Prostate gland (tissue), 2 donors: ENCODE measurements around the gene JAKMIP1. TPM values are rescaled to one million over a fixed set of nuclear protein-coding genes. Genes with fewer than 3 reads are reported as not detected.
"Not testable (repeated sequence)": the region's sequence is repeated elsewhere in the genome, so short reads cannot be mapped to it uniquely, and the experiment has no call there.

Source experiments
- DNase-seq: peaks from one replicate; pipeline ENCODE4 v3.0.0-alpha.2; 2019; ENCODE audit warnings: low spot score
- H3K27ac ChIP-seq, 2 donors: fragments of 200-600 bp; sonication (generic); 2 replicates each; pipeline ENCODE4 v1.5.1; 2017 to 2019
- H3K27me3 ChIP-seq: fragments of 200-600 bp; sonication (generic); replicated peaks from 2 replicates; pipeline ENCODE4 v1.5.1; 2019; ENCODE audit not compliant: insufficient read depth
- H3K36me3 ChIP-seq, 2 donors: fragments of 200-600 bp; sonication (generic); 1 replicate in 1 of 2; 2 replicates in 1 of 2; pipeline versions ENCODE4 v1.5.1 to v1.8.1; 2017 to 2019
- H3K4me1 ChIP-seq: fragments of 200-600 bp; sonication (generic); replicated peaks from 2 replicates; pipeline ENCODE4 v1.5.1; 2019
- H3K4me3 ChIP-seq, 2 donors: fragments of 200-600 bp; sonication (generic); 2 replicates each; pipeline ENCODE4 v1.5.1; 2017 to 2019
- H3K9me3 ChIP-seq: fragments of 200-600 bp; sonication (generic); 2 replicates; pipeline ENCODE4 v1.5.1; 2017
- CTCF ChIP-seq, 4 experiments: fragments of 200-600 bp in 2 of 4; fragments of 450-650 bp in 2 of 4; sonication (generic) in 2 of 4; IDR thresholded peaks; 1 replicate in 3 of 4; 2 replicates in 1 of 4; pipeline ENCODE4 v1.5.1; 2016 to 2019; ENCODE audit warnings: antibody characterized with exemption in 4 of 4, mild to moderate bottlenecking in 2 of 4, moderate library complexity in 2 of 4
- POLR2A ChIP-seq: fragments of 450-650 bp; IDR thresholded peaks from one replicate; pipeline ENCODE4 v1.6.1; 2016; ENCODE audit warnings: antibody characterized with exemption, mild to moderate bottlenecking
- POLR2AphosphoS5 ChIP-seq: sonication (generic); formaldehyde crosslinking; IDR thresholded peaks from one replicate; pipeline ENCODE4 v1.6.1; 2017; ENCODE audit warnings: antibody characterized with exemption
- WGBS: methylation state at CpG from one replicate; pipeline ENCODE4 v1.1.5; 2018; 5-methylcytosine and 5-hydroxymethylcytosine counted together
- intact Hi-C: fragments of 100-400 bp; cut with DNase I; formaldehyde crosslinking; loops from one replicate; pipeline ENCODE4 v1.14.2; 2022
- total RNA-seq, 2 donors: library from RNA; depleted of rRNA; stranded (reverse); fragments of >200 nt; gene quantifications; one replicate each; pipeline ENCODE4 v1.1.0, GENCODE V29; 2016

Gene JAKMIP1
- total RNA-seq, 2 donors from 2014 or later, result 22.4 to 29.1 TPM

- WGBS, result 71% methylated on average over 4 of the region's 4 CpGs
- DNase-seq, result no peak
- no peak overlapping the region for H3K27ac ChIP-seq
- H3K36me3 ChIP-seq, result no peaks in the 10 kb centered on the region
- H3K27me3 ChIP-seq, result no peaks in the 10 kb centered on the region
- H3K9me3 ChIP-seq, result no peaks in the 10 kb centered on the region
- TF ChIP-seq POLR2AphosphoS5, result no peak
- no peak for TF ChIP-seq CTCF (IDR thresholded peaks at IDR 0.05)
- no peak for TF ChIP-seq POLR2A
- intact Hi-C loops, result no loop called here
- no peaks in the 10 kb centered on the region for H3K4me1 ChIP-seq
- H3K4me3 ChIP-seq, result no peak overlapping the region
These were observed 195.2 kb downstream of the JAKMIP1 start for GRCh38 chr4:6005175-6005574.

- WGBS, result 100% methylated on average over 1 of the region's 1 CpG
- intact Hi-C loops, H3K9me3 ChIP-seq, H3K27ac ChIP-seq, H3K4me1 ChIP-seq, H3K27me3 ChIP-seq, H3K36me3 ChIP-seq, H3K4me3 ChIP-seq, DNase-seq: not testable (repeated sequence)
These were observed 196.9 kb downstream of the JAKMIP1 start for GRCh38 chr4:6003485-6003884.

DNA sequence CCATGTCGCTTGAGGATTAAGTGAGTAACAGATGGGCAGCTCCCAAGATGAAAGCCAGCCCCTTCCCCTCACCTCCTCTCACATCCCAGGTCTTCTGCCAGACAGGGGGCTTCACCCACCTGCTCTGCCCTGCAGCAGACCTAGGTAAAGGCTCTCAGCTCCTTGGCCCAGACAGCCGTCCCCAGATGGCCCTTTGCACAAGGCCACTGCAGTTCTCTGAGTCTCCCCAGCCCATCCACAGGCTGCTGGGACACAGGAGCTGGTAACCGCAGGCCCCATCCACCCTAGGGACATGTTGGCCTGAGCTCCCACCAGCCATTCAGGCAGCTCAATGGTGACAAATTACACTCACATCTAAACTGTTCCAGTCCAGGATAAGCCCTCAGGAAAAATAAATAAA is 197.4 kb downstream of the JAKMIP1 start:
- DNase-seq, result no peak
- Histone ChIP-seq H3K36me3 (no peaks in the 10 kb centered on the region), H3K27me3 (no peaks in the 10 kb centered on the region), H3K9me3 (no peaks in the 10 kb centered on the region), H3K4me3 (no peak overlapping the region), H3K4me1 (no peaks in the 10 kb centered on the region), H3K27ac (no peak overlapping the region)
- TF ChIP-seq POLR2A (no peak), CTCF (IDR thresholded peaks at IDR 0.05) (no peak)
- intact Hi-C loops, result no loop called here
- WGBS, result 97% methylated on average over 3 of the region's 3 CpGs

- Histone ChIP-seq H3K4me3 (no peak overlapping the region), H3K9me3 (no peaks in the 10 kb centered on the region), H3K4me1 (no peaks in the 10 kb centered on the region), H3K27me3 (no peaks in the 10 kb centered on the region), H3K36me3 (no peaks in the 10 kb centered on the region), H3K27ac (no peak overlapping the region)
- no peak for DNase-seq
- intact Hi-C loops, result no loop called here
- WGBS, result 79% methylated on average over 5 of the region's 5 CpGs
- TF ChIP-seq POLR2A (no peak), CTCF (IDR thresholded peaks at IDR 0.05) (no peak), POLR2AphosphoS5 (no peak)
These were observed 197.9 kb downstream of the JAKMIP1 start for GRCh38 chr4:6002492-6002833.

- 51% methylated on average over 6 of the region's 6 CpGs for WGBS
These were observed 198.5 kb downstream of the JAKMIP1 start for GRCh38 chr4:6001680-6002491.

More at GRCh38 chr4:6001680-6002491, 198.5 kb downstream of the JAKMIP1 start:
- DNase-seq, result no peak
- Histone ChIP-seq H3K9me3 (no peaks in the 10 kb centered on the region), H3K4me1 (no peaks in the 10 kb centered on the region), H3K36me3 (no peaks in the 10 kb centered on the region), H3K27me3 (no peaks in the 10 kb centered on the region), H3K27ac (no peak overlapping the region), H3K4me3 (no peak overlapping the region)
- intact Hi-C loops, result no loop called here
- TF ChIP-seq POLR2AphosphoS5 (no peak), CTCF (IDR thresholded peaks at IDR 0.05) (no peak), POLR2A (no peak)
